Dendritic cell treated with granulocyte-macrophage colony-stimulating factor and Interleukin-4, amounts not matched to agents 40 ng/mL and 50 ng/mL, for 4 days (primary cell): Measurements from ENCODE around the gene UVRAG.

Experiments
- H3K27ac Mint-ChIP-seq: one replicate; pipeline ENCODE4 v1.8.0; 2022; ENCODE audit warnings: mild to moderate bottlenecking, mixed read lengths
- H3K27me3 Mint-ChIP-seq: one replicate; pipeline ENCODE4 v1.8.0; 2022; ENCODE audit warnings: mild to moderate bottlenecking, mixed read lengths
- H3K36me3 Mint-ChIP-seq: one replicate; pipeline ENCODE4 v1.8.0; 2022; ENCODE audit warnings: low read depth, mixed read lengths
- H3K4me1 Mint-ChIP-seq: one replicate; pipeline ENCODE4 v1.8.0; 2022; ENCODE audit warnings: low read depth, mixed read lengths
- H3K4me3 Mint-ChIP-seq: one replicate; pipeline ENCODE4 v1.8.0; 2022; ENCODE audit warnings: mild to moderate bottlenecking, moderate library complexity, mixed read lengths
- H3K9me3 Mint-ChIP-seq: one replicate; pipeline ENCODE4 v1.8.0; 2022; ENCODE audit warnings: mixed read lengths
- intact Hi-C: fragments of 100-400 bp; cut with micrococcal nuclease; formaldehyde crosslinking; loops from one replicate; pipeline ENCODE4 v1.15.0; 2022

Gene UVRAG

GRCh38 chr11:76163289-76163880 lies 348.4 kb downstream of the UVRAG start:
- Mint-ChIP-seq H3K36me3 (no peaks in the 10 kb centered on the region), H3K9me3 (no peaks in the 10 kb centered on the region), H3K4me3 (no peak overlapping the region), H3K27me3 (peaks cover 8% of the 10 kb centered on the region), H3K4me1 (no peaks in the 10 kb centered on the region), H3K27ac (no peak overlapping the region)
- intact Hi-C loops: no loop called here

DNA sequence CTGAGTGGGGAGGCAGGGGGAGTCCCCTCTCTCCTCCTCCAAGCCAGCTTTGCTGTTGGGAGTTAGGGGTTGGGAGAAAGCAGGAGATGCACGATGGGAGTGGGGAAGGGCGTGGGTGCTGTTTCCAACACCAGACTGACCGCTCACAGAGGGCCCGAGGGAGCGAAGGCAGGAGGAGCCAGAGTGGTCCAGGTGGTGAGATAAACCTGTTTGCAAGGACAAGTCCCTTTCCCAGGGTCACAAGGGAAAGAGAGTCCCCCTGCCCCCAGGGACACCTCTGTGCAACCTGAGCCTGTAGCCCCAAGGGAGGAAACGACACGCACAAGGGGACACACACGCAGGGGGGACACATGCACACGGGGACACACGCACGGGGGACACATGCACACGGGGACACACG lies 349.1 kb downstream of the UVRAG start:
- Mint-ChIP-seq H3K36me3 (no peaks in the 10 kb centered on the region), H3K27me3 (peaks cover 6% of the 10 kb centered on the region), H3K4me1 (no peaks in the 10 kb centered on the region), H3K4me3 (no peak overlapping the region), H3K9me3 (no peaks in the 10 kb centered on the region), H3K27ac (no peak overlapping the region)
- intact Hi-C loops: no loop called here

DNA sequence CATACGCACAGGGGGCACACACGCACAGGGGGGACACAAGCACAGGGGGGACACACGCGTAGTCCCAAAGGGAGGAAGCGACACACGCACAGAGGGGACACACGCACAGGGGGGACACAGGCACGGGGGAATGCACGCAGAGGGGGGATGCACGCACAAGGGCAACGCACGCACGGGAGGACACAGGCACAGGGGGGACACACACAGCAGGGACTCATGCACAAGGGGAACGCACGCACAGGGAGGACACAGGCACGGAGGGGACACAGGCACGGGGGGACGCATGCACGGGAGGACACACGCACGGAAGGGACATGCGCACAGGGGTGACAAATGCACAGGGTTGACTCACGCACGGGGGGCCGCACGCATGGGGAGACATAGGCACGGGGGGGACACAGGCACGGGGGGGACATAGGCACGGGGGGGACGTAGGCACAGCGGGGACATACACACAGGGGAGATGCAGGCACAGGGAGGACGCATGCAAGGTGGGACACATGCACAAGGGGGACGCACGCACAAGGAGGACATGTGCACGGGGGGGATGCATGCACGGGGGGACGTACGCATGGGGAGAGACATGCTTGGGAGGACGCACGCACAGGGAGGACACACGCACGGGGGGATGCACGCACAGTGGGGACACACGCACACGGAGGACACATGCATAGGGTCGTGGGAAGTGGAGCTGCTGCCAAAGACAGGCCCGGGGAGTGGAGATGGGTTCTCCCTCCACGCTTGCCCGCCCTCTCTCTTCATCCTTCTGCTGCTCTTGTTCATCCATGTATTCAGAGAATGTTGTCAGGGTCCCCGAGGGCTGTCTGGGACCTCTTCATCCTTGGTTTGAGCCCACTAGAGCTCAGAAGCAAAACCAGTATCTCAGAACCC lies 350.1 kb downstream of the UVRAG start:
- no peak overlapping the region for H3K27ac Mint-ChIP-seq
- no peaks in the 10 kb centered on the region for H3K9me3 Mint-ChIP-seq

GRCh38 chr11:76166314-76166713 lies 351.3 kb downstream of the UVRAG start:
- peaks cover 4% of the 10 kb centered on the region for H3K27me3 Mint-ChIP-seq
- H3K4me3 Mint-ChIP-seq: no peak overlapping the region
- intact Hi-C loops: no loop called here
- H3K9me3 Mint-ChIP-seq: no peaks in the 10 kb centered on the region
- H3K36me3 Mint-ChIP-seq: no peaks in the 10 kb centered on the region
- no peak overlapping the region for H3K27ac Mint-ChIP-seq
- no peaks in the 10 kb centered on the region for H3K4me1 Mint-ChIP-seq

More for the DNA sequence above, 350.1 kb downstream of the UVRAG start:
- Mint-ChIP-seq H3K4me3 (no peak overlapping the region), H3K27me3 (peaks cover 6% of the 10 kb centered on the region), H3K36me3 (no peaks in the 10 kb centered on the region), H3K4me1 (no peaks in the 10 kb centered on the region)
- intact Hi-C loops: no loop called here

- no peak overlapping the region for H3K27ac Mint-ChIP-seq
- intact Hi-C loops: no loop called here
- no peaks in the 10 kb centered on the region for H3K4me1 Mint-ChIP-seq
- no peaks in the 10 kb centered on the region for H3K36me3 Mint-ChIP-seq
- H3K9me3 Mint-ChIP-seq: no peaks in the 10 kb centered on the region
- H3K4me3 Mint-ChIP-seq: no peak overlapping the region
- H3K27me3 Mint-ChIP-seq: peaks cover 1% of the 10 kb centered on the region
Measured at GRCh38 chr11:76167590-76167989, 352.6 kb downstream of the UVRAG start.

- Mint-ChIP-seq H3K4me1 (no peaks in the 10 kb centered on the region), H3K4me3 (no peak overlapping the region), H3K27me3 (peaks cover 3% of the 10 kb centered on the region), H3K36me3 (no peaks in the 10 kb centered on the region), H3K9me3 (no peaks in the 10 kb centered on the region), H3K27ac (no peak overlapping the region)
- intact Hi-C loops: no loop called here
Measured at GRCh38 chr11:76169473-76169896, 354.5 kb downstream of the UVRAG start.

DNA sequence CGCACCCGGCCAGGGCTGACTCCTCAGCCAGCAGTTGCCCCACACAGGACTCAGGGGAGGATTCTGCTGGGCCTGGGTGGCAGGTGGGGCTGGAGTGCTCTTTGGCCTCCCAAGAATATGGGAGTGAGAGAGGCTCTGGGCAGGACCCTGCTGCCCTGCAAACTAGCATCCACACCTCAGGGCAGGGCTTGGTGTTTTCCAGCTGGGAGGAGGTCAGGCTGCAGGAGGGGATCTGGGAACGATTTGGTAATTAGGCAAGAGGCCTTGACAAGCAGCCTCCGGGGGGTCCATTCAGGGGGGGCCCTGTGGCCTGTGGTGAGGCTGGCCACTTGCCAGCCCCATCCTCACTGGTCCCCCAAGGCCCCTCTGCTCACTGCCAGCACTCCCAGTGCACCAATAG lies 355.5 kb downstream of the UVRAG start:
- intact Hi-C loops: no loop called here
- Mint-ChIP-seq H3K27ac (no peak overlapping the region), H3K4me3 (no peak overlapping the region), H3K9me3 (no peaks in the 10 kb centered on the region), H3K36me3 (no peaks in the 10 kb centered on the region), H3K27me3 (peaks cover 3% of the 10 kb centered on the region), H3K4me1 (no peaks in the 10 kb centered on the region)

GRCh38 chr11:76172583-76172982 lies 357.6 kb downstream of the UVRAG start:
- intact Hi-C loops: no loop called here
- H3K27ac Mint-ChIP-seq: no peak overlapping the region
- H3K4me3 Mint-ChIP-seq: no peak overlapping the region
- peaks cover 2% of the 10 kb centered on the region for H3K27me3 Mint-ChIP-seq
- H3K4me1 Mint-ChIP-seq: no peaks in the 10 kb centered on the region
- no peaks in the 10 kb centered on the region for H3K36me3 Mint-ChIP-seq
- no peaks in the 10 kb centered on the region for H3K9me3 Mint-ChIP-seq

- H3K27me3 Mint-ChIP-seq: peaks cover 2% of the 10 kb centered on the region
- no peaks in the 10 kb centered on the region for H3K4me1 Mint-ChIP-seq
- H3K36me3 Mint-ChIP-seq: no peaks in the 10 kb centered on the region
- intact Hi-C loops: no loop called here
- H3K4me3 Mint-ChIP-seq: no peak overlapping the region
- no peak overlapping the region for H3K27ac Mint-ChIP-seq
- H3K9me3 Mint-ChIP-seq: no peaks in the 10 kb centered on the region
Measured at GRCh38 chr11:76173663-76174062, 358.7 kb downstream of the UVRAG start.

DNA sequence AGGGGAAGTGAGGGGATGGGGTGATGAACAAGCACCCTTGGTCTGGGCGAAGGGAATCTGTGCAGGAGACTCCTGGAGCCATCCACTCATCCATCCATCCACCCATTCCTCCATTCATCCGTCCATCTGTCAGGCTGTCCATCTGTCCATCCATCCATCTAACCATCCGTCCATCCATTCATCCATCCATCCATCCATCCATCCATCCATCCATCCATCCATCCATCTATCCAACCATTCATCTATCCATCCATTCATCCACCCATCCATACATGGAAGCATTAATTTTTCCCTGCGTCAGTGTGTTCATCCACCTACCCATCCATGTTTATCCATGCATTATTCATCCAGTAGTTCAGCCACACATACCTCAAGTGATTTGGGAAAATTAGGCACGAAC lies 359.3 kb downstream of the UVRAG start:
- intact Hi-C loops: no loop called here
- Mint-ChIP-seq H3K4me3 (no peak overlapping the region), H3K27me3 (peaks cover 2% of the 10 kb centered on the region), H3K27ac (no peak overlapping the region), H3K4me1 (no peaks in the 10 kb centered on the region), H3K9me3 (no peaks in the 10 kb centered on the region), H3K36me3 (no peaks in the 10 kb centered on the region)

DNA sequence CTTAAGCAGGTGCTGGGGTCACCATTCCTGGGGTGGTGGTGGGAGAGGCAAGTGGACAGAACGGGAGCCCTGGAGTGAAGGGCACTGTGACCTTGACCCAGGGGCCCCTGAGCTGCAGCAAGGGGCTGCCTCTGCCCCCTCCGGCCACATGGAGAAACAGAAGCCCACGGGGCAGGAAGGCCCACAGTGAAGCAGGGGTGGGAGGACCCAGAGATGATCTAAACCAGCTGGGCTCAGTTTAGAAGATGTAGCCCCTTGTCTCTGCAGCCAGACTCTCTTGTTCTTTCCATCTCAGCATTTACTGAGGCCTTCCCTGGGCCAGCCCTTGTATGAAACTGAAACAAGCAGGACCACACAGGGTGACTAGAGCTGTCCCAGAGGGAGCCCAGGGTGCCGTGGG lies 360.8 kb downstream of the UVRAG start:
- Mint-ChIP-seq H3K27me3 (peaks cover 2% of the 10 kb centered on the region), H3K36me3 (no peaks in the 10 kb centered on the region), H3K4me3 (no peak overlapping the region), H3K9me3 (no peaks in the 10 kb centered on the region), H3K27ac (no peak overlapping the region), H3K4me1 (no peaks in the 10 kb centered on the region)
- intact Hi-C loops: no loop called here

DNA sequence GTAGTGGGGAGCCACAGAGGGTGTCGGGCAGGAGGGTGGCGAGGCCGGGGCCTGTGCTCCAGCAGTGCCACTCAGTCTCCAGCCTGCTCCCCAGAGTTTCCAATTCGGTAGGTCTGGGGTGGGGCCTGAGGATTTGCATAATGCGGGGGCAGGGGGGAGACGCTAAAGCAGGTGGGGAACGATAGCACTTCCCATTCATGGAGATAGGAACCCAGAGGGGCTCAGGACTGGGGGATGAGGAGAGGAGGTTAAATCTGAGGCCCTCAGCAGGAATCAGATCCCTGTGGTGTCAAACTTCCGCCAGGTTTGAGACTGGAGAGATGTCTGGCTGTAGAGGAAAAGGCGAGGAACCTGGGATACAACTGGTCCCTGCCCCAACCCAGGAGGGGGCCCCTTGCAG lies 361.5 kb downstream of the UVRAG start:
- no peak overlapping the region for H3K4me3 Mint-ChIP-seq
- no peaks in the 10 kb centered on the region for H3K9me3 Mint-ChIP-seq
- no peaks in the 10 kb centered on the region for H3K36me3 Mint-ChIP-seq
- H3K27ac Mint-ChIP-seq: no peak overlapping the region
- H3K4me1 Mint-ChIP-seq: no peaks in the 10 kb centered on the region
- intact Hi-C loops: no loop called here
- H3K27me3 Mint-ChIP-seq: peaks cover 2% of the 10 kb centered on the region

DNA sequence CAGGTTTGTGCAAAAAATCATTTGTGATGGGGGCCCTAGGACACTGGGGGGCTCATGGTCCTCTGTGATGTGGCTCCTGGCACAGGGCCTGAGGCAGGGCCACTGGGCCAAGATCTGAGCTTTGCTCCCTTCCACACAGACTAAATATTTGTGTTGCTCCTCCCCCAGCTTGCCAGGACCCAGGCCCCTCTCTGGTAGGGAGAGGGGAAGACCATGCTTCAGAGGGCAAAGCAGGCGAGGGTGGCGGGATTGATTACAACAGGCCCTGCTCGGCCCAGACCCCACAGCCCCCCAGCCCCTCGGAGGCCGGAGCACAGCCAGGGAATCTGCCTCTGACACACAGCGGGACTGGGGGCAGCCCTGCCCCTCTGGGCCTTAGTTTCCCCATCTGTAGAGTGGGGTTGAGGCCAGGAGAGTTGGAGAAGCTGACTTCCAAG lies 362.3 kb downstream of the UVRAG start:
- H3K27me3 Mint-ChIP-seq: peaks cover 2% of the 10 kb centered on the region
- no peak overlapping the region for H3K4me3 Mint-ChIP-seq
- intact Hi-C loops: no loop called here
- no peak overlapping the region for H3K27ac Mint-ChIP-seq
- no peaks in the 10 kb centered on the region for H3K9me3 Mint-ChIP-seq
- H3K36me3 Mint-ChIP-seq: no peaks in the 10 kb centered on the region
- no peaks in the 10 kb centered on the region for H3K4me1 Mint-ChIP-seq

DNA sequence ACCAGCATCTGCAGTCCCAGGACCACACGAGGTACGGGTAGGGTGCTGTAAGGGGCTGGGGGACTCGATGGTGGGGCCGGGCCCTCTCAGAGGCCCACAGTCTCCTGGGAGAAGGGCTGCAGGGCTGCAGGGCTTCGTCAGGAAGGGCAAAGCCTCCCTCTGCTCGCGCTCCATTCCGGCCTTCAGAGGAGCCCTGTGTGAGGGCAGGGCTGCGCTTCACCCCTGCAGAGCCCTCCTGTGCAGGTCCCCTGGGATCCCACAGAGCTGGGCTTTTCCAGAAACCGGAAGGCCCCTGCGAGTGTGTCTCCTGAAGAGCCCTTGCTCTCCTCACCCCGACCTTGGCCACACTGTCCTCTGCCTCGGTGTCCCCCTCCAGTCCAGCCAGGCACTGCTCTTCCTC lies 364.1 kb downstream of the UVRAG start:
- Mint-ChIP-seq H3K27me3 (peaks cover 2% of the 10 kb centered on the region), H3K4me1 (no peaks in the 10 kb centered on the region), H3K36me3 (no peaks in the 10 kb centered on the region), H3K27ac (no peak overlapping the region), H3K4me3 (no peak overlapping the region), H3K9me3 (no peaks in the 10 kb centered on the region)
- intact Hi-C loops: no loop called here
